SK-N-SH treated with all-trans-retinoic acid at 6 μM for 48 hours (cell line): ENCODE results near the gene CANX.
A peak's percentile ranks its signal among the peaks of the same experiment; 100 is the strongest.

Source experiments
- ATAC-seq: fragments of 200-7000 bp; cut with Tn5 transposase; 3 replicates; pipeline ENCODE4 v1.9.1; 2020; ENCODE audit warnings: mild to moderate bottlenecking, moderate library complexity
- ARNTL ChIP-seq: fragments of 450-650 bp; formaldehyde crosslinking; IDR thresholded peaks from 2 replicates; pipeline ENCODE4 v1.5.0; 2020; ENCODE audit warnings: low read depth, mild to moderate bottlenecking, moderate library complexity, borderline replicate concordance
- BACH2 ChIP-seq: fragments of 250-450 bp; sonication (Bioruptor Pico); IDR thresholded peaks from 2 replicates; pipeline ENCODE4 v1.9.0; 2021; ENCODE audit warnings: mild to moderate bottlenecking, borderline replicate concordance
- CREB5 ChIP-seq: fragments of 250-450 bp; sonication (Bioruptor Pico); IDR thresholded peaks from 2 replicates; pipeline ENCODE4 v1.5.1; 2020; ENCODE audit warnings: low read depth, mild to moderate bottlenecking, moderate library complexity
- CSDC2 ChIP-seq: fragments of 250-450 bp; sonication (Bioruptor Pico); IDR thresholded peaks from 2 replicates; pipeline ENCODE4 v1.5.0; 2020; ENCODE audit warnings: mild to moderate bottlenecking, moderate library complexity
- CSRNP3 ChIP-seq: fragments of 250-450 bp; sonication (Bioruptor Pico); IDR thresholded peaks from 2 replicates; pipeline ENCODE4 v1.5.1; 2021; ENCODE audit warnings: mild to moderate bottlenecking, moderate library complexity
- ESRRG ChIP-seq: fragments of 250-450 bp; sonication (Bioruptor Pico); IDR thresholded peaks from 2 replicates; pipeline ENCODE4 v1.6.1; 2021; ENCODE audit warnings: mild to moderate bottlenecking
- GLIS3 ChIP-seq: fragments of 250-450 bp; sonication (Bioruptor Pico); IDR thresholded peaks from 2 replicates; pipeline ENCODE4 v1.5.0; 2020; ENCODE audit warnings: mild to moderate bottlenecking, moderate library complexity
- ISL1 ChIP-seq: fragments of 250-450 bp; sonication (Bioruptor Pico); IDR thresholded peaks from 2 replicates; pipeline ENCODE4 v2.1.2; 2022; ENCODE audit warnings: mild to moderate bottlenecking, moderate library complexity
- OSR1 ChIP-seq: fragments of 250-450 bp; sonication (Bioruptor Pico); IDR thresholded peaks from 2 replicates; pipeline ENCODE4 v1.8.0; 2022; ENCODE audit warnings: moderate library complexity, mild to moderate bottlenecking, inconsistent platforms
- PATZ1 ChIP-seq: fragments of 250-450 bp; sonication (Bioruptor Pico); IDR thresholded peaks from 2 replicates; pipeline ENCODE4 v1.8.0; 2020; ENCODE audit warnings: mild to moderate bottlenecking, moderate library complexity, borderline replicate concordance
- POU6F1 ChIP-seq: fragments of 250-450 bp; sonication (Bioruptor Pico); IDR thresholded peaks from 2 replicates; pipeline ENCODE4 v1.8.0; 2021; ENCODE audit warnings: low read depth, mild to moderate bottlenecking, moderate library complexity, borderline replicate concordance
- PPARA ChIP-seq: fragments of 250-450 bp; sonication (Bioruptor Pico); IDR thresholded peaks from 2 replicates; pipeline ENCODE4 v1.5.0; 2020; ENCODE audit warnings: mild to moderate bottlenecking, borderline replicate concordance
- RARB ChIP-seq: fragments of 250-450 bp; sonication (Bioruptor Pico); IDR thresholded peaks from 2 replicates; pipeline ENCODE4 v1.8.0; 2021; ENCODE audit warnings: mild to moderate bottlenecking, moderate library complexity
- SNAI2 ChIP-seq: fragments of 250-450 bp; sonication (Bioruptor Pico); IDR thresholded peaks from 2 replicates; pipeline ENCODE4 v1.5.0; 2020; ENCODE audit warnings: mild to moderate bottlenecking, moderate library complexity
- TOX ChIP-seq: fragments of 250-450 bp; sonication (Bioruptor Pico); IDR thresholded peaks from 2 replicates; pipeline ENCODE4 v1.8.0; 2021; ENCODE audit warnings: mild to moderate bottlenecking, moderate library complexity, borderline replicate concordance
- TSHZ2 ChIP-seq: fragments of 250-450 bp; sonication (Bioruptor Pico); IDR thresholded peaks from 2 replicates; pipeline ENCODE4 v1.5.0; 2020; ENCODE audit warnings: mild to moderate bottlenecking, moderate library complexity
- ZC3H10 ChIP-seq: fragments of 250-450 bp; sonication (Bioruptor Pico); IDR thresholded peaks from 2 replicates; pipeline ENCODE4 v1.5.1; 2021; ENCODE audit warnings: mild to moderate bottlenecking, moderate library complexity
- ZFP3 ChIP-seq: fragments of 250-450 bp; sonication (Bioruptor Pico); IDR thresholded peaks from 2 replicates; pipeline ENCODE4 v1.5.0; 2020; ENCODE audit warnings: mild to moderate bottlenecking, moderate library complexity
- ZFP30 ChIP-seq: fragments of 450-650 bp; formaldehyde crosslinking; IDR thresholded peaks from 2 replicates; pipeline ENCODE4 v1.5.0; 2022; ENCODE audit warnings: mild to moderate bottlenecking, moderate library complexity
- ZNF565 ChIP-seq: fragments of 450-650 bp; formaldehyde crosslinking; conservative IDR thresholded peaks from 2 replicates; pipeline ENCODE4 v1.5.0; 2020; ENCODE audit warnings: low read depth, mild to moderate bottlenecking, moderate library complexity
- ZNF70 ChIP-seq: fragments of 450-650 bp; formaldehyde crosslinking; IDR thresholded peaks from 2 replicates; pipeline ENCODE4 v1.5.0; 2020; ENCODE audit warnings: mild to moderate bottlenecking, moderate library complexity
- ZNF8 ChIP-seq: fragments of 450-650 bp; formaldehyde crosslinking; IDR thresholded peaks from 2 replicates; pipeline ENCODE4 v1.5.0; 2020; ENCODE audit warnings: mild to moderate bottlenecking, moderate library complexity

CANX gene

GRCh38 chr5:179668391-179668790 is 30.4 kb upstream of the CANX start (continued):
- TF ChIP-seq POU6F1 (CRISPR knock-in tag) (no peak), ZC3H10 (no peak), ZFP3 (CRISPR knock-in tag) (no peak), SNAI2 (no peak)

- ATAC-seq: peak; percentile 95
- TF ChIP-seq ZNF565 (no peak), ZNF8 (CRISPR knock-in tag) (no peak), SNAI2 (0 out of 2 replicates have a peak, but pooled peaks have one; percentile 29), CSDC2 (CRISPR knock-in tag) (no peak), ZNF70 (0 out of 2 replicates have a peak, but pooled peaks have one; percentile 8), BACH2 (CRISPR knock-in tag) (no peak), ZC3H10 (no peak), TSHZ2 (CRISPR knock-in tag) (no peak)
Observed at GRCh38 chr5:179678223-179679013, 20.3 kb upstream of the CANX start.

- TF ChIP-seq RARB (CRISPR knock-in tag) (no peak), PPARA (CRISPR knock-in tag) (no peak), TOX (CRISPR knock-in tag) (no peak), TSHZ2 (CRISPR knock-in tag) (no peak), CSDC2 (CRISPR knock-in tag) (no peak), GLIS3 (no peak), ZFP3 (CRISPR knock-in tag) (no peak), ESRRG (CRISPR knock-in tag) (no peak), PATZ1 (no peak), CSRNP3 (no peak), OSR1 (CRISPR knock-in tag) (no peak), CREB5 (CRISPR knock-in tag) (no peak), ZFP30 (no peak), ZNF8 (CRISPR knock-in tag) (no peak), ISL1 (no peak), SNAI2 (no peak), ARNTL (no peak), BACH2 (CRISPR knock-in tag) (no peak)
- ATAC-seq: peak; percentile 11
Observed at GRCh38 chr5:179679014-179679674, 19.6 kb upstream of the CANX start.
